Stimulated activated CD4-positive, alpha-beta T cell treated with anti-CD3 and anti-CD28 coated beads, Interleukin-1b, Interleukin-23, amount 100 ng/mL, for 48 hours (primary cell): Measurements from ENCODE around the gene CASKIN2.

ENCODE experiments used
- DNase-seq: peaks from one replicate; pipeline ENCODE4 v3.0.0-alpha.2; 2020

CASKIN2 gene

GRCh38 chr17:75515496-75516254, at the start of gene CASKIN2:
CASKIN2 (minus strand) TSS chr17:75515537; CDS start chr17:75513804, 1,733 bp downstream.
- peak; percentile 85 for DNase-seq

- DNase-seq = no peak
These were observed 49.7 kb upstream of the CASKIN2 start for GRCh38 chr17:75565066-75565465.

- DNase-seq = no peak
These were observed 48.9 kb upstream of the CASKIN2 start for GRCh38 chr17:75564195-75564594.

- DNase-seq = no peak
These were observed 47.9 kb upstream of the CASKIN2 start for GRCh38 chr17:75563063-75563758.

- DNase-seq = no peak
These were observed 46.7 kb upstream of the CASKIN2 start for GRCh38 chr17:75561927-75562603.

GRCh38 chr17:75559958-75560533, 44.7 kb upstream of the CASKIN2 start:
- no peak for DNase-seq

- DNase-seq = no peak
These were observed 43.6 kb upstream of the CASKIN2 start for GRCh38 chr17:75558666-75559530.

GRCh38 chr17:75557852-75558665, 42.7 kb upstream of the CASKIN2 start:
- no peak for DNase-seq

- DNase-seq = no peak
These were observed 41.9 kb upstream of the CASKIN2 start for GRCh38 chr17:75557075-75557851.

GRCh38 chr17:75555679-75556153, 40.4 kb upstream of the CASKIN2 start:
- no peak for DNase-seq

- no peak for DNase-seq
These were observed 38.2 kb upstream of the CASKIN2 start for GRCh38 chr17:75553295-75554110.

- no peak for DNase-seq
These were observed 37.3 kb upstream of the CASKIN2 start for GRCh38 chr17:75552425-75553294.

- DNase-seq = no peak
These were observed 35.9 kb upstream of the CASKIN2 start for GRCh38 chr17:75551266-75551665.

- DNase-seq = no peak
These were observed 34.8 kb upstream of the CASKIN2 start for GRCh38 chr17:75550139-75550465.

- no peak for DNase-seq
These were observed 34.2 kb upstream of the CASKIN2 start for GRCh38 chr17:75549246-75550138.

- no peak for DNase-seq
These were observed 33.5 kb upstream of the CASKIN2 start for GRCh38 chr17:75548813-75549212.

- no peak for DNase-seq
These were observed 31.8 kb upstream of the CASKIN2 start for GRCh38 chr17:75547091-75547490.

GRCh38 chr17:75546181-75546580, 30.8 kb upstream of the CASKIN2 start:
- no peak for DNase-seq
